ENCODE results near the gene C22orf15. TPM values are rescaled to one million over a fixed set of nuclear protein-coding genes. Genes with fewer than 3 reads are reported as not detected.

The C22orf15 gene
- total RNA-seq, 1 experiment from 2014 or later = not detected

DNA sequence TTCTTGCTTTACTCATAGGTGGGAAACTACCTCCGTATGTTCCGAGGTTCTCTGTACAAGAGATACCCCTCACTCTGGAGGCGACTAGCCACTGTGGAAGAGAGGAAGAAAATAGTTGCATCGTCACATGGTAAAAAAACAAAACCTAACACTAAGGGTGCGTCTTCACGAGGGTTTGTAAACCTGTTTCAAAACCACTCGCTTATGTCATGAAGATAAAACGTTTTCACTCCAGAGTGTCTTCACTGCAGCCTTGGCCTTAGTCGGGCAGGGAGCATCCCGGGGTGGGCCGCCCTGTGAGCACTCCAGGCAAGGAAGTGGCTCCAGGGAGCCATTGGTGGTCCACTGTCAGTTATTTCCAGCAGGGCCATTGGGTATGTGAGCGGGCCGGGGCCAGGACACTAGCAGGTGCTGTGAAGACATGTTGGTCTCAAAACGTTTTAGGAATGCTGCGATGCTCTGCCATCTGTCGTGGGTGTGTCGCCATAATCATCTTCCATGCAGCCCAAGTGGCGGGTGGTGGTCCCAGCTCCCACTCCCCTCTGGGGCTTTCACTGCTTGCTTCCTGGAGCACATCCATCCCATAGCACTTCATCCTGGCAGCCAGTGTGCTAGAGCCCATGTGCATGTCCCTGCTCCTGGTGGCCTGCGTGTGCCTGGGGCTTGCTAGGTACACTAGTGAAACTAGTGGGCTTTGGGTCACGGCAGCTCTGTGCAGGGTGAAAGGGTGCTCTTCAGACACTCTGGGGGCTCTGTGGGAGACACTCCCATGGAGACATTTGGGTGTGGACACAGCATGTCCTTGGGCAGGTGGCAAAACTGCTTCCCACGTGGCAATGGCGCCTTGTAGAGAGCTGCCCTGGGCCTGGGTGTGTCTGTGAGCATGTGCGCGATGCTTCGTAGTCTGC lies 29.2 kb downstream of the C22orf15 start:
- Histone ChIP-seq H3K9me2 (ENCODE audit: insufficient read depth) (no peaks in the 10 kb centered on the region), H3K4me3 (no peak overlapping the region), H3K4me2 (no peak overlapping the region), H3K36me3 (ENCODE audit: low read depth) (peaks cover 5% of the 10 kb centered on the region; the same call in 1 of the 2 replicates), H3K4me1 (replicated peaks; ENCODE audit: insufficient read depth) (peaks cover 17% of the 10 kb centered on the region), H3K27me3 (ENCODE audit: insufficient read depth, low read depth) (no peaks in the 10 kb centered on the region), H2AFZ (no peak overlapping the region), H3F3A (ENCODE audit: insufficient read depth, low read depth) (no peaks in the 10 kb centered on the region), H4K20me1 (ENCODE audit: insufficient read depth) (peaks cover 52% of the 10 kb centered on the region), H3K9me3 (ENCODE audit: insufficient read depth, low read depth) (no peaks in the 10 kb centered on the region), H3K79me2 (ENCODE audit: low read depth) (peaks cover 51% of the 10 kb centered on the region), H3K27ac (no peak overlapping the region)
- POLR2A ChIA-PET (ENCODE audit: unreplicated experiment) = no interaction called here
- DNase-seq = no peak
- no TSS peak for BruUV-seq (replicated peaks)
- no peak for TF ChIP-seq EZH2 (IDR thresholded peaks at IDR 0.05; ENCODE audit: low read depth)
- TF ChIP-seq, protein P1, sequence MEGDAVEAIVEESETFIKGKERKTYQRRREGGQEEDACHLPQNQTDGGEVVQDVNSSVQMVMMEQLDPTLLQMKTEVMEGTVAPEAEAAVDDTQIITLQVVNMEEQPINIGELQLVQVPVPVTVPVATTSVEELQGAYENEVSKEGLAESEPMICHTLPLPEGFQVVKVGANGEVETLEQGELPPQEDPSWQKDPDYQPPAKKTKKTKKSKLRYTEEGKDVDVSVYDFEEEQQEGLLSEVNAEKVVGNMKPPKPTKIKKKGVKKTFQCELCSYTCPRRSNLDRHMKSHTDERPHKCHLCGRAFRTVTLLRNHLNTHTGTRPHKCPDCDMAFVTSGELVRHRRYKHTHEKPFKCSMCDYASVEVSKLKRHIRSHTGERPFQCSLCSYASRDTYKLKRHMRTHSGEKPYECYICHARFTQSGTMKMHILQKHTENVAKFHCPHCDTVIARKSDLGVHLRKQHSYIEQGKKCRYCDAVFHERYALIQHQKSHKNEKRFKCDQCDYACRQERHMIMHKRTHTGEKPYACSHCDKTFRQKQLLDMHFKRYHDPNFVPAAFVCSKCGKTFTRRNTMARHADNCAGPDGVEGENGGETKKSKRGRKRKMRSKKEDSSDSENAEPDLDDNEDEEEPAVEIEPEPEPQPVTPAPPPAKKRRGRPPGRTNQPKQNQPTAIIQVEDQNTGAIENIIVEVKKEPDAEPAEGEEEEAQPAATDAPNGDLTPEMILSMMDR (conservative IDR thresholded peaks at IDR 0.05) = no peak
- intact Hi-C loops (cut with micrococcal nuclease; ENCODE audit: unreplicated experiment) = no loop called here
- CTCF ChIA-PET = no interaction called here

DNA sequence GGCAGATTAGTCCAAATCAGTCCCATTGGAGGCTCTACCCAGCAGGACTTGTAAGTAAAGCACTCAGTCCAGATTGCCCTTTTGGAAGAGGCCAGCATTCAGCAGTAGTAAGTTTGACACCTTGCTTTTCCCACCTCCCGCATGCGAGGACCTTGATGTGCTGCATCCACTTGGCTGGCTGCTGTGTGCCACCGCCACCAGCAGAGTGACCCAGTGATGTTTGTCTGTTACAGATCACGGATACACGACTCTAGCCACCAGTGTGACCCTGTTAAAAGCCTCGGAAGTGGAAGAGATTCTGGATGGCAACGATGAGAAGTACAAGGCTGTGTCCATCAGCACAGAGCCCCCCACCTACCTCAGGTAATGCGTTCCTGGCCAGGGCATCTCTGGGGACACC lies 30.5 kb downstream of the C22orf15 start:
- no TSS peak for BruUV-seq (replicated peaks)
- Histone ChIP-seq H4K20me1 (ENCODE audit: insufficient read depth) (peaks cover 43% of the 10 kb centered on the region), H3K4me3 (no peak overlapping the region), H3F3A (ENCODE audit: insufficient read depth, low read depth) (no peaks in the 10 kb centered on the region), H3K9me2 (ENCODE audit: insufficient read depth) (no peaks in the 10 kb centered on the region), H3K36me3 (ENCODE audit: low read depth) (peaks cover 5% of the 10 kb centered on the region; the same call in 1 of the 2 replicates), H3K4me1 (replicated peaks; ENCODE audit: insufficient read depth) (peaks cover 10% of the 10 kb centered on the region), H3K79me2 (ENCODE audit: low read depth) (peaks cover 41% of the 10 kb centered on the region), H3K4me2 (no peak overlapping the region), H3K27ac (no peak overlapping the region), H2AFZ (no peak overlapping the region), H3K9me3 (ENCODE audit: insufficient read depth, low read depth) (no peaks in the 10 kb centered on the region), H3K27me3 (ENCODE audit: insufficient read depth, low read depth) (no peaks in the 10 kb centered on the region)
- ChIA-PET CTCF (no interaction called here), POLR2A (ENCODE audit: unreplicated experiment) (no interaction called here)
- TF ChIP-seq, protein P1 (conservative IDR thresholded peaks at IDR 0.05) = no peak
- TF ChIP-seq EZH2 (IDR thresholded peaks at IDR 0.05; ENCODE audit: low read depth) = no peak
- no peak for DNase-seq
- intact Hi-C loops (cut with micrococcal nuclease; ENCODE audit: unreplicated experiment) = no loop called here

DNA sequence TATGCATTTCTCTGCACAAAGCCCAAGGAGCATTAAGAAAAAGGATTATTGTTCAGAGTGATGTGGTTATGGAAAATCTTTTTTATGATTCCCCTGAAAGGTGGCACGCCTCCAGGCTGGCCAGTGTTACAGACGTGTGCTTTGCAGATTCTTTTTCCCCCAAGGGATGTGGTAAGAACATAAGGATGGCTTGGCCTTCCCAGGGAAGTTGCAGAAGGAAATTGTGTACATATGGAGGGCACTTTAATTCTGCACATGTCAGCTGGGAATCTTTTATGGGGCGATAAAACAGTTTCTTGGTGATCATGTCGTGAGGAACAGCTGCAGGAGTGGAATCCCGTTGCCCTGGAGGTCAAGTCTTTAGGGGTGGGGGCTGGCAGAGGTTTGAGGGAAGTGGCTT lies 33.7 kb downstream of the C22orf15 start:
- ChIA-PET POLR2A (ENCODE audit: unreplicated experiment) (no interaction called here), CTCF (no interaction called here)

More for the DNA sequence above, 33.7 kb downstream of the C22orf15 start:
- peaks cover 5% of the 10 kb centered on the region; the same call in 1 of the 2 replicates for H3K36me3 ChIP-seq (ENCODE audit: low read depth)
- H3K9me3 ChIP-seq (ENCODE audit: insufficient read depth, low read depth) = no peaks in the 10 kb centered on the region
- no peaks in the 10 kb centered on the region for H3K27me3 ChIP-seq (ENCODE audit: insufficient read depth, low read depth)
- H3F3A ChIP-seq (ENCODE audit: insufficient read depth, low read depth) = no peaks in the 10 kb centered on the region
- no peak overlapping the region for H3K27ac ChIP-seq
- peaks cover 13% of the 10 kb centered on the region for H4K20me1 ChIP-seq (ENCODE audit: insufficient read depth)
- H3K79me2 ChIP-seq (ENCODE audit: low read depth) = peaks cover 10% of the 10 kb centered on the region
- H3K4me3 ChIP-seq = no peak overlapping the region
- no peaks in the 10 kb centered on the region for H3K4me1 ChIP-seq (replicated peaks; ENCODE audit: insufficient read depth)
- no TSS peak for BruUV-seq (replicated peaks)
- no peak for DNase-seq
- no peaks in the 10 kb centered on the region for H3K9me2 ChIP-seq (ENCODE audit: insufficient read depth)
- no peak overlapping the region for H3K4me2 ChIP-seq
- H2AFZ ChIP-seq = no peak overlapping the region
- no peak for TF ChIP-seq EZH2 (IDR thresholded peaks at IDR 0.05; ENCODE audit: low read depth)
- TF ChIP-seq, protein P1 (conservative IDR thresholded peaks at IDR 0.05) = no peak
- intact Hi-C loops (cut with micrococcal nuclease; ENCODE audit: unreplicated experiment) = no loop called here
